Prostate gland (tissue), 2 donors: ENCODE data around the gene STOML1.

Experiments
- CTCF ChIP-seq, 4 experiments: fragments of 200-600 bp in 2 of 4; fragments of 450-650 bp in 2 of 4; sonication (generic) in 2 of 4; IDR thresholded peaks; 1 replicate in 3 of 4; 2 replicates in 1 of 4; pipeline ENCODE4 v1.5.1; 2016 to 2019; ENCODE audit warnings: antibody characterized with exemption in 4 of 4, mild to moderate bottlenecking in 2 of 4, moderate library complexity in 2 of 4
- POLR2AphosphoS5 ChIP-seq: sonication (generic); formaldehyde crosslinking; IDR thresholded peaks from one replicate; pipeline ENCODE4 v1.6.1; 2017; ENCODE audit warnings: antibody characterized with exemption

- no peak for TF ChIP-seq CTCF (IDR thresholded peaks at IDR 0.05)
- no peak for TF ChIP-seq POLR2AphosphoS5
These were observed 16.8 kb upstream of the STOML1 start for GRCh38 chr15:74008901-74009300.
